Measurements from ENCODE around the gene KIF2C. TPM values are rescaled to one million over a fixed set of nuclear protein-coding genes. Genes with fewer than 3 reads are reported as not detected.

The KIF2C gene
- total RNA-seq, 1 experiment from 2014 or later, result 92.6 TPM

GRCh38 chr1:44787506-44787905 lies 47.9 kb downstream of the KIF2C start:
- Histone ChIP-seq H3K79me2 (ENCODE audit: insufficient read depth, low read length) (no peaks in the 10 kb centered on the region), H3K9ac (ENCODE audit: low read length) (no peak overlapping the region), H2AFZ (ENCODE audit: low read depth, low read length, poor library complexity, severe bottlenecking) (no peak overlapping the region), H3K9me3 (ENCODE audit: control insufficient read depth in 1 of 2, insufficient read depth in 1 of 2, low read depth in 1 of 2, low read length in 2 of 2) (no peaks in the 10 kb centered on the region), H3K27me3 (ENCODE audit: insufficient read depth, low read length) (no peaks in the 10 kb centered on the region), H3K4me3 (replicated peaks in 1 of 2; ENCODE audit: low read depth in 1 of 2, low read length in 2 of 2) (no peak overlapping the region), H3K4me2 (ENCODE audit: low read length) (no peak overlapping the region), H3K36me3 (ENCODE audit: control insufficient read depth in 1 of 2, insufficient read depth in 2 of 2, low read length in 2 of 2) (no peaks in the 10 kb centered on the region), H3K4me1 (ENCODE audit: control insufficient read depth in 1 of 2, insufficient read depth in 2 of 2, low read length in 2 of 2) (peaks cover 6 to 24% of the 10 kb centered on the region in 2 experiments), H3K9me2 (ENCODE audit: insufficient read depth) (no peaks in the 10 kb centered on the region), H3K27ac (ENCODE audit: low read depth, low read length) (no peak overlapping the region), H4K20me1 (ENCODE audit: insufficient read depth) (no peaks in the 10 kb centered on the region)
- BruUV-seq (replicated peaks), result no TSS peak
- ATAC-seq (no peak), DNase-seq (ENCODE audit: low read depth, low spot score) (no peak)
- POLR2A ChIA-PET, result interaction anchor here (1.8 to 4.9 kb wide), 3 partner anchors 32 to 66 kb away, joined by 7 to 43 read pairs (median 8); partner anchors contain the start of gene RNU5D-1
- RAD21 ChIA-PET (ENCODE audit: low non-redundant PET in 1 of 2, low total read pairs in 2 of 2, uncharacterized antibody in 2 of 2, unreplicated experiment in 2 of 2), result no interaction called here
- CTCF ChIA-PET, result interaction anchor here (1.4 to 1.5 kb wide), 2 partner anchors 8 to 10 kb away, joined by 3 to 5 read pairs; no protein-coding TSS in a partner anchor
- intact Hi-C loops (cut with micrococcal nuclease), result loop anchor here (5.0 kb wide), 1 partner anchor 785 kb away; no protein-coding TSS in a partner anchor
- TF ChIP-seq CEBPB (IDR thresholded peaks at IDR 0.05; ENCODE audit: low read depth), result no peak
- no peak for TF ChIP-seq CTCF (IDR thresholded peaks at IDR 0.05 in 2 of 3, conservative IDR thresholded peaks at IDR 0.05 in 1 of 3; ENCODE audit: borderline replicate concordance in 1 of 3, insufficient read depth in 1 of 3, low read depth in 2 of 3, low read length in 2 of 3)
- no peak for TF ChIP-seq EZH2 (IDR thresholded peaks at IDR 0.05)
- TF ChIP-seq ATF3 (IDR thresholded peaks at IDR 0.05), result no peak
- no peak for TF ChIP-seq JUND (IDR thresholded peaks at IDR 0.05)
